ENCODE results near the gene PPP3CA. TPM values are rescaled to one million over a fixed set of nuclear protein-coding genes. Genes with fewer than 3 reads are reported as not detected.

PPP3CA gene
- total and polyA plus RNA-seq, 4 donors, result 13.5 to 72.0 (median 30.7) TPM

- DNase-seq (peak in 2 of 3 donors; percentile 30 to 43), ATAC-seq (ENCODE audit: insufficient read depth, low FRiP score) (no peak)
- WGBS, 2 donors, result 53 to 60% methylated on average over 2 of the region's 2 CpGs
- no peak overlapping the region for H3K27ac ChIP-seq (ENCODE audit: low read depth in 1 of 2, low read length in 1 of 2)
- no peak overlapping the region for H3K9ac ChIP-seq (ENCODE audit: insufficient read depth in 1 of 2, low read length in 2 of 2)
- no peaks in the 10 kb centered on the region for H3K4me1 ChIP-seq (ENCODE audit: control insufficient read depth in 5 of 5, insufficient read depth in 5 of 5, low read length in 5 of 5)
- no peak overlapping the region for H3K4me3 ChIP-seq
- TF ChIP-seq CTCF (IDR thresholded peaks at IDR 0.05; ENCODE audit: control extremely low read depth, extremely low read depth), result no peak
- H3K9me3 ChIP-seq (ENCODE audit: control insufficient read depth in 4 of 4, insufficient read depth in 3 of 4, low read length in 3 of 4), result no peaks in the 10 kb centered on the region
- H3K27me3 ChIP-seq (ENCODE audit: control insufficient read depth in 3 of 3, insufficient read depth in 3 of 3, low read length in 2 of 3), result no peaks in the 10 kb centered on the region
- H3K36me3 ChIP-seq (ENCODE audit: control insufficient read depth in 4 of 4, insufficient read depth in 4 of 4, low read length in 4 of 4), result no peaks in the 10 kb centered on the region
These were observed 75.8 kb downstream of the PPP3CA start for GRCh38 chr4:101271516-101271915.

- no peak for TF ChIP-seq CTCF (IDR thresholded peaks at IDR 0.05; ENCODE audit: control extremely low read depth, extremely low read depth)
- Histone ChIP-seq H3K9me3 (ENCODE audit: control insufficient read depth in 4 of 4, insufficient read depth in 3 of 4, low read length in 3 of 4) (no peaks in the 10 kb centered on the region), H3K9ac (ENCODE audit: insufficient read depth in 1 of 2, low read length in 2 of 2) (no peak overlapping the region), H3K4me1 (ENCODE audit: control insufficient read depth in 5 of 5, insufficient read depth in 5 of 5, low read length in 5 of 5) (no peaks in the 10 kb centered on the region), H3K4me3 (no peak overlapping the region), H3K27me3 (ENCODE audit: control insufficient read depth in 3 of 3, insufficient read depth in 3 of 3, low read length in 2 of 3) (no peaks in the 10 kb centered on the region), H3K36me3 (ENCODE audit: control insufficient read depth in 4 of 4, insufficient read depth in 4 of 4, low read length in 4 of 4) (no peaks in the 10 kb centered on the region), H3K27ac (ENCODE audit: low read depth in 1 of 2, low read length in 1 of 2) (no peak overlapping the region)
- WGBS, 2 donors, result 94 to 95% methylated on average over 1 of the region's 1 CpG
- DNase-seq (no peak), ATAC-seq (ENCODE audit: insufficient read depth, low FRiP score) (no peak)
These were observed 77.6 kb downstream of the PPP3CA start for GRCh38 chr4:101269682-101270081.

- 56 to 71% methylated on average over 1 of the region's 1 CpG for WGBS, 2 donors
- no peak for TF ChIP-seq CTCF (IDR thresholded peaks at IDR 0.05; ENCODE audit: control extremely low read depth, extremely low read depth)
These were observed 81.5 kb downstream of the PPP3CA start for GRCh38 chr4:101265816-101266172.

More at GRCh38 chr4:101265816-101266172, 81.5 kb downstream of the PPP3CA start:
- no peak overlapping the region for H3K27ac ChIP-seq (ENCODE audit: low read depth in 1 of 2, low read length in 1 of 2)
- H3K9me3 ChIP-seq (ENCODE audit: control insufficient read depth in 4 of 4, insufficient read depth in 3 of 4, low read length in 3 of 4), result no peaks in the 10 kb centered on the region
- no peak for DNase-seq
- no peaks in the 10 kb centered on the region for H3K27me3 ChIP-seq (ENCODE audit: control insufficient read depth in 3 of 3, insufficient read depth in 3 of 3, low read length in 2 of 3)
- ATAC-seq (ENCODE audit: insufficient read depth, low FRiP score), result no peak
- H3K4me1 ChIP-seq (ENCODE audit: control insufficient read depth in 5 of 5, insufficient read depth in 5 of 5, low read length in 5 of 5), result peaks cover 0 to 2% (median 0%) of the 10 kb centered on the region in 5 donors
- no peak overlapping the region for H3K9ac ChIP-seq (ENCODE audit: insufficient read depth in 1 of 2, low read length in 2 of 2)
- no peaks in the 10 kb centered on the region for H3K36me3 ChIP-seq (ENCODE audit: control insufficient read depth in 4 of 4, insufficient read depth in 4 of 4, low read length in 4 of 4)
- H3K4me3 ChIP-seq, result no peak overlapping the region
